Skeletal muscle satellite cell (primary cell): ENCODE data around the gene NDUFS1.
A peak's percentile ranks its signal among the peaks of the same experiment; 100 is the strongest.
"Not testable (repeated sequence)": the region's sequence is repeated elsewhere in the genome, so short reads cannot be mapped to it uniquely, and the experiment has no call there.

Source experiments
- H3K27me3 ChIP-seq: 2 replicates; pipeline ENCODE4 v1.7.0; 2013; ENCODE audit warnings: low read length; ENCODE audit not compliant: control insufficient read depth, insufficient read depth
- H3K36me3 ChIP-seq: 2 replicates; pipeline ENCODE4 v1.7.0; 2013; ENCODE audit warnings: mild to moderate bottlenecking, control low read depth, low read length; ENCODE audit not compliant: insufficient read depth
- H3K4me1 ChIP-seq: 2 replicates; pipeline ENCODE4 v1.7.0; 2013; ENCODE audit warnings: low read length; ENCODE audit not compliant: control insufficient read depth, insufficient read depth
- H3K4me2 ChIP-seq: 2 replicates; pipeline ENCODE4 v1.7.0; 2013; ENCODE audit warnings: mild to moderate bottlenecking, low read length
- H3K4me3 ChIP-seq: 2 replicates; pipeline ENCODE4 v1.7.0; 2013; ENCODE audit warnings: low read length
- H3K9ac ChIP-seq: 2 replicates; pipeline ENCODE4 v1.7.0; 2013; ENCODE audit warnings: mild to moderate bottlenecking, low read depth, low read length, moderate library complexity
- H3K9me3 ChIP-seq: replicated peaks from 2 replicates; pipeline ENCODE4 v1.7.0; 2013; ENCODE audit warnings: mild to moderate bottlenecking, control low read depth, low read length

The NDUFS1 gene

DNA sequence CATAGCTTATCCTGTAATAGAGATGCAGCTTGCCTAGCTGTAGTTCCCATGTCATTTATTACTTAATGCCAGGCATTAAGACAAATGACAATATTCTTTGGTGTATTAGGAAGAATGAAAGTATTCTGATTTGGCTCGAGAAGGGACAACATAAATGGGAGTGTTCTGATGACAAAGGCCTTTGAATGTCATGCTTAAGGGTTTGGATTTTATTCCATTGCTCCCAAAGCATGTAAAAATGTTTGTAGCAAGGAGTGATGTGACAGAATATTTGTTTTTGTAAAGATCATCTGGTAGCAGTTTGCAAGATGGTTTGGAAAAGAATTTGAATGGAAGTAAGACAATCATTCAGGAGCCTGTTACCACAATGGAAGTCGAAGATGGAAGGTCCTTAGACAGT, 30.9 kb upstream of the NDUFS1 start:
- no peaks in the 10 kb centered on the region for H3K9me3 ChIP-seq
- H3K4me2 ChIP-seq, result no peak overlapping the region
- no peak overlapping the region for H3K4me3 ChIP-seq
- no peak overlapping the region for H3K9ac ChIP-seq
- no peaks in the 10 kb centered on the region for H3K4me1 ChIP-seq
- H3K36me3 ChIP-seq, result peaks cover 6% of the 10 kb centered on the region
- no peaks in the 10 kb centered on the region for H3K27me3 ChIP-seq

DNA sequence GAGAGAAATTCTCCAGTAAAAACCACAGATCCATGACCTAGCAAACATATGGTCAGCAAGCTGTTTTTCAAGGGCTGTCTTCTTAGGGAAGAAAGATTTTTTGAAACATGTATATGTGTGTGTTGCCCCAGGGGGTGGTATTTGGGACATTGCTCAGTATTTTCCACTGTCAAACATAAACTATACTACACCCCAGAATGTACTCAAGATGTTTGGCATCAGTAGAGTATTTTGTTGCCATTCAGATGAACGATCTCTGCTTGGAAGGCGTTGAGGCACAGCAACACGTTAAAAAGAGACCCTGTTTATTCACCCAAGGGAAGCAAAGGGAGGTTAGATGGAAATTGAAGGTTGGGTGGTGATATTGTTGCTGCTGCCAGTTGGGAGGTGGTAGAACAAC, 30.4 kb upstream of the NDUFS1 start:
- Histone ChIP-seq H3K9me3 (no peaks in the 10 kb centered on the region), H3K36me3 (peaks cover 6% of the 10 kb centered on the region), H3K27me3 (no peaks in the 10 kb centered on the region), H3K4me1 (no peaks in the 10 kb centered on the region), H3K4me3 (no peak overlapping the region), H3K9ac (no peak overlapping the region), H3K4me2 (no peak overlapping the region)

GRCh38 chr2:206181526-206181925, 22.3 kb upstream of the NDUFS1 start:
- H3K4me1 ChIP-seq, H3K36me3 ChIP-seq, H3K4me2 ChIP-seq, H3K9me3 ChIP-seq, H3K9ac ChIP-seq, H3K4me3 ChIP-seq, H3K27me3 ChIP-seq: not testable (repeated sequence)

- Histone ChIP-seq H3K9me3 (no peaks in the 10 kb centered on the region), H3K4me2 (no peak overlapping the region), H3K9ac (no peak overlapping the region), H3K4me1 (no peaks in the 10 kb centered on the region), H3K4me3 (no peak overlapping the region), H3K27me3 (no peaks in the 10 kb centered on the region), H3K36me3 (peaks cover 7% of the 10 kb centered on the region)
These were observed 17.7 kb upstream of the NDUFS1 start for GRCh38 chr2:206176901-206177300.

DNA sequence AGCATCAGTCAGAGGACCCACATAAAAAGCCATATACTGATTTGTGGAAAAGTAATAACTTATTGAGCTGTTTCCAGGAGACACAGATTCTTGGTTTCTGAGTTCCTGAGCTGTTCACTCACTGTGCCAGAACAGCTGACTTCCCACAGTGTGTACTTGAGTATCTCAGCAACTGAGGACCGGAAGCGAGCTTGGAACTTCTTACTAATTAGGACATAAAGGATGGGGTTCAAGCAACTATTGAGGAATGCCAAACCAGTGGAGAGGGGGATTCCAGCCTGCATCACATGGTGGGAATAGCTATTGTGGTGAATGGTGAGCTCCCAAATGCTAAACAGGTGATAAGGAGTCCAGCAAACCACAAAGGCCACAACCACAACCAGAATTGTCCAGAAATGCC, 16.9 kb upstream of the NDUFS1 start:
- peaks cover 7% of the 10 kb centered on the region for H3K36me3 ChIP-seq
- H3K4me3 ChIP-seq, result no peak overlapping the region
- H3K9me3 ChIP-seq, result no peaks in the 10 kb centered on the region
- no peak overlapping the region for H3K4me2 ChIP-seq
- no peaks in the 10 kb centered on the region for H3K4me1 ChIP-seq
- no peaks in the 10 kb centered on the region for H3K27me3 ChIP-seq
- no peak overlapping the region for H3K9ac ChIP-seq

DNA sequence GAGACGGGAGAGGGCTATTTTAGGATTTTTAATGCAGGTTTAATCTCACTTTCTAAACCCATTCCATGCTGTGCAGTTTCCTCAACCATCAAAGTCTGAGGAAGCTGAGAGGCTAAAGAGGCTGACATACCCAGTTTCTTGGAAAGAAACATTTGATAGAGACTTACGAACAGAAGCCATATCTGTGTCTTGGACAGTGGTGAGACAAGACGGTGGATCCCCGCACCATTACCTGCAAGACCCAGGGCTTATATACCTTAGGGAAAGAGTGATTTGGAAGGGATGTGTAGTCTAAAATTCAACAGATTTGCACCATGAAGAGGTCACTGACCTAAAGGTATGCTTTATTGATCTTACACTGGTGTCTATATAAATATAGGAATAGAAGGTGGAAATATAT, 13.9 kb upstream of the NDUFS1 start:
- H3K4me3 ChIP-seq, result no peak overlapping the region
- H3K4me1 ChIP-seq, result no peaks in the 10 kb centered on the region
- no peak overlapping the region for H3K9ac ChIP-seq
- no peaks in the 10 kb centered on the region for H3K9me3 ChIP-seq
- H3K27me3 ChIP-seq, result no peaks in the 10 kb centered on the region
- H3K36me3 ChIP-seq, result peaks cover 6% of the 10 kb centered on the region
- H3K4me2 ChIP-seq, result no peak overlapping the region

GRCh38 chr2:206171624-206172397, 12.6 kb upstream of the NDUFS1 start:
- not testable (repeated sequence) for H3K9me3 ChIP-seq, H3K27me3 ChIP-seq, H3K36me3 ChIP-seq, H3K4me1 ChIP-seq, H3K4me2 ChIP-seq, H3K4me3 ChIP-seq, H3K9ac ChIP-seq

GRCh38 chr2:206168230-206168629, 9.0 kb upstream of the NDUFS1 start:
- H3K27me3 ChIP-seq, H3K9ac ChIP-seq: not testable (repeated sequence)

DNA sequence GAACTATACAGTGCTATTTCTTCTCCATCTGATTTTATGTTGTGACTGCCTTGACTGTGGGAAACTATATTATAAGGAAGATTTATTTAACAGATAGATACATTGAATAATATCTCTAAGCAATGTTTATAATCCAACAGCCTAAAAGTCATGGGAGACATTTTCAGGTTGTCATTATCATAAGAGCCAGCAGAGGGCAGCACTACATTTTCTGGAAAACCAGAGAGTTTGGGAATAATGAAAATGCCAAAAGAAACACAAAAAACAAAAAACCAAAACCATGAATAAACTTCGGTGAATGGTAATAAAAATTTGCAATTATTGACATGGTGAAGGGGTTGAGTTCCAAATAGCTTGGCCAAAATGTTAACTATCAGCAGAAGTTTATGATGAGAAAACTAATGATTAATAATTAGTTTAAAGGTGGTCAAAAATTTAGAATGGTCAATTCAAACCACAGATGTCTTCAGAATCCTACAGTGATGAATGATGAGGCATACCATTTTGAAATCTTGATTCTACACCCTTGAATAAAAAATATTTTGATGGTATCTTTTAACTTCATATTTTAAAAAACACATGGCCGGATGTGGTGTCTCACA, 5.1 kb upstream of the NDUFS1 start:
- peaks cover 22% of the 10 kb centered on the region for H3K4me1 ChIP-seq
- no peak overlapping the region for H3K9ac ChIP-seq
- peaks cover 39% of the 10 kb centered on the region for H3K36me3 ChIP-seq
- no peak overlapping the region for H3K4me2 ChIP-seq
- H3K4me3 ChIP-seq, result no peak overlapping the region
- no peaks in the 10 kb centered on the region for H3K9me3 ChIP-seq
- H3K27me3 ChIP-seq, result no peaks in the 10 kb centered on the region

More at GRCh38 chr2:206168230-206168629, 9.0 kb upstream of the NDUFS1 start:
- H3K4me3 ChIP-seq, H3K4me1 ChIP-seq, H3K4me2 ChIP-seq, H3K9me3 ChIP-seq: not testable (repeated sequence)
- peaks cover 11% of the 10 kb centered on the region for H3K36me3 ChIP-seq

DNA sequence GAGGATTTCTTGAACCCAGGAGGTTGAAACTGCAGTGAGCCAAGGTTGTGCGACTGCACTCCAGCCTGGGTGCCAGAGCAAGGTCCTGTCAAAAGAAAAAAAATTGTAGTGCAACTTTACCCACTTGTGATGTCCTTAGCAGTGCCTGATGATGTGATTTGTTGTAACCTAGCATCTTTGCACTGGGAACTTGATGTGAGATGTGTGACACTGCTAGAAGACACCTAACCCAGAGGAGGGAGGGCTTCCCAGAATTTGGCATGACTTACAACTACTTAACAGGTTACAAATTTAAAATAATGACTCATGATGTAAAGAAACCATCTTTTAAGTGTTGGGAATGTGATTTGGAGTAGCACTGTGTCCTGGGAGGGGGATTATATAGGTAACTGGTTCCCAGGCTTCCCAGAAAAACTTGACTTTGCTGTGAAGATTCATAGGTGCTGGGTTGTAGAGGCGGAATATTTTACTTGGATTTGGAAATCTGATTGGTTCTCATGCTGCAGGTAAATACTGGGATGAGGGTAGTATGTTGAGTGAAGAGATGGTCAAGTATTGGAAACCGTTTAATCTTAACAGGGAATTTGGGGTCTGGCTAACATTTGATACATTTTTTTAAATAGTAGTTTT, 4.1 kb upstream of the NDUFS1 start:
- no peaks in the 10 kb centered on the region for H3K9me3 ChIP-seq
- H3K9ac ChIP-seq, result no peak overlapping the region
- H3K27me3 ChIP-seq, result no peaks in the 10 kb centered on the region
- H3K4me3 ChIP-seq, result no peak overlapping the region
- H3K4me2 ChIP-seq, result no peak overlapping the region
- peaks cover 39% of the 10 kb centered on the region for H3K36me3 ChIP-seq
- H3K4me1 ChIP-seq, result peaks cover 22% of the 10 kb centered on the region

DNA sequence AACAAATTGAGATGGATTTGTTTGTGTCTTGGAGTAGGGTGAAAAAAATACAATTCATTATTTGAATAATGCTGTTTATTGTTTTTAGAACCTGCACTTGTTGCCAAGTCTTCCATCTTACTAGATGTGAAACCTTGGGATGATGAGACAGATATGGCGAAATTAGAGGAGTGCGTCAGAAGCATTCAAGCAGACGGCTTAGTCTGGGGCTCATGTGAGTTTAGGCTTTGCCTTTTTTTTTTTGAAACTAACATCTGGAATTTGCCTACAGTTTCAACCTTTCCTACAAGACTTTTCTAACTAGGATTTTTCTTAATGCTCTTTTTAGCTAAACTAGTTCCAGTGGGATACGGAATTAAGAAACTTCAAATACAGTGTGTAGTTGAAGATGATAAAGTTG, 3.2 kb upstream of the NDUFS1 start:
- H3K27me3 ChIP-seq, H3K9ac ChIP-seq, H3K9me3 ChIP-seq, H3K4me3 ChIP-seq: not testable (repeated sequence)
- Histone ChIP-seq H3K36me3 (peaks cover 35% of the 10 kb centered on the region), H3K4me1 (peaks cover 26% of the 10 kb centered on the region), H3K4me2 (peak overlapping the region; percentile 4)

GRCh38 chr2:206160807-206161179, 1.5 kb upstream of the NDUFS1 start:
- H3K9me3 ChIP-seq, result no peaks in the 10 kb centered on the region
- peaks cover 35% of the 10 kb centered on the region for H3K36me3 ChIP-seq
- peak overlapping the region; percentile 97 for H3K9ac ChIP-seq

More at GRCh38 chr2:206160807-206161179, 1.5 kb upstream of the NDUFS1 start:
- H3K27me3 ChIP-seq, result no peaks in the 10 kb centered on the region
- peak overlapping the region; percentile 89 for H3K4me3 ChIP-seq
- H3K4me1 ChIP-seq, result peaks cover 28% of the 10 kb centered on the region
- H3K4me2 ChIP-seq, result peak overlapping the region; percentile 89
